SK-N-SH (cell line): ENCODE results near the gene PPM1B. TPM values are rescaled to one million over a fixed set of nuclear protein-coding genes. Genes with fewer than 3 reads are reported as not detected.

Experiments
- CTCF ChIA-PET: fragments of 300-600, 350-600 bp; formaldehyde crosslinking; extraction: SDS; loops from one replicate; lab custom pipeline; 2021; lab: Yijun Ruan, JAX
- POLR2A ChIA-PET: fragments of 350-600 bp; sonication (Branson Sonifier 250); formaldehyde crosslinking; extraction: SDS; loops from one replicate; lab custom pipeline; 2020; ENCODE audit warnings: antibody characterized with exemption, inconsistent platforms; lab: Yijun Ruan, JAX
- DNase-seq: peaks from one replicate; pipeline ENCODE4 v3.0.0; 2012
- H2AFZ ChIP-seq: fragments of 200-600 bp; sonication (generic); 2 replicates; pipeline ENCODE4 v1.8.1; 2016; ENCODE audit warnings: antibody characterized with exemption, mild to moderate bottlenecking, low read depth
- H3F3A ChIP-seq: fragments of 200-600 bp; sonication (generic); replicated peaks from 2 replicates; pipeline ENCODE3; 2016; ENCODE audit warnings: antibody characterized with exemption, mild to moderate bottlenecking; ENCODE audit not compliant: insufficient read depth
- H3K27ac ChIP-seq, 2 experiments: fragments of 200-500 bp in 1 of 2; fragments of 200-600 bp in 1 of 2; sonication (Bioruptor generic) in 1 of 2; sonication (generic), shearing (Covaris generic) in 1 of 2; 2 replicates each; pipeline versions ENCODE4 v1.5.1 to v1.6.1; 2014 to 2016; ENCODE audit warnings: low read depth in 2 of 2, inconsistent platforms in 1 of 2, low read length in 1 of 2, mild to moderate bottlenecking in 1 of 2, mixed read lengths in 1 of 2
- H3K27me3 ChIP-seq: fragments of 200-600 bp; sonication (generic), shearing (Covaris generic); 2 replicates; pipeline ENCODE4 v1.6.1; 2016; ENCODE audit warnings: mixed run types; ENCODE audit not compliant: insufficient read depth
- H3K36me3 ChIP-seq, 2 experiments: fragments of 200-500 bp in 1 of 2; fragments of 200-600 bp in 1 of 2; sonication (Bioruptor generic) in 1 of 2; sonication (generic) in 1 of 2; replicated peaks in 1 of 2; 2 replicates each; pipeline versions ENCODE3 to v1.5.1; 2014 to 2016; ENCODE audit warnings: low read length in 1 of 2, mild to moderate bottlenecking in 1 of 2; ENCODE audit not compliant: insufficient read depth in 2 of 2, control insufficient read depth in 1 of 2
- H3K4me1 ChIP-seq, 2 experiments: fragments of 200-500 bp in 1 of 2; fragments of 200-600 bp in 1 of 2; sonication (Bioruptor generic) in 1 of 2; sonication (generic), shearing (Covaris generic) in 1 of 2; 2 replicates each; pipeline versions ENCODE4 v1.5.1 to v1.6.1; 2014 to 2016; ENCODE audit warnings: low read depth in 1 of 2, low read length in 1 of 2, mixed run types in 1 of 2; ENCODE audit not compliant: insufficient read depth in 2 of 2, control insufficient read depth in 1 of 2
- H3K4me2 ChIP-seq: fragments of 200-600 bp; sonication (generic), shearing (Covaris generic); 2 replicates; pipeline ENCODE4 v1.6.1; 2017; ENCODE audit warnings: mixed run types
- H3K4me3 ChIP-seq, 2 experiments: fragments of 200-500 bp in 1 of 2; fragments of 200-600 bp in 1 of 2; sonication (Bioruptor generic) in 1 of 2; sonication (generic), shearing (Covaris generic) in 1 of 2; 2 replicates each; pipeline versions ENCODE4 v1.5.1 to v1.8.1; 2014 to 2016; ENCODE audit warnings: low read depth in 2 of 2, inconsistent platforms in 1 of 2, low read length in 1 of 2, mild to moderate bottlenecking in 1 of 2, mixed read lengths in 1 of 2, moderate library complexity in 1 of 2
- H3K79me2 ChIP-seq: fragments of 200-600 bp; sonication (generic); 2 replicates; pipeline ENCODE4 v1.8.1; 2017; ENCODE audit warnings: mild to moderate bottlenecking; ENCODE audit not compliant: insufficient read depth
- H3K9ac ChIP-seq: fragments of 200-600 bp; sonication (generic); 2 replicates; pipeline ENCODE4 v1.6.1; 2017; ENCODE audit warnings: mixed run types
- H3K9me2 ChIP-seq: fragments of 200-600 bp; sonication (generic); 2 replicates; pipeline ENCODE4 v1.6.1; 2017; ENCODE audit warnings: mixed run types
- H3K9me3 ChIP-seq: fragments of 200-600 bp; sonication (generic); 2 replicates; pipeline ENCODE4 v1.6.1; 2017; ENCODE audit warnings: mixed run types, mild to moderate bottlenecking, moderate library complexity
- H4K20me1 ChIP-seq: fragments of 200-600 bp; sonication (generic); 2 replicates; pipeline ENCODE4 v1.6.1; 2017; ENCODE audit warnings: mild to moderate bottlenecking, mixed run types; ENCODE audit not compliant: insufficient read depth
- CHD2 ChIP-seq: fragments of 150-350 bp; IDR thresholded peaks from 2 replicates; pipeline ENCODE4 v1.6.1; 2018; ENCODE audit warnings: low read length; ENCODE audit not compliant: partially characterized antibody
- EP300 ChIP-seq, 2 experiments: IDR thresholded peaks; 2 replicates each; pipeline versions ENCODE4 v1.4.0 to v1.6.1; 2012; ENCODE audit warnings: borderline replicate concordance in 1 of 2, low read depth in 1 of 2, low read length in 1 of 2
- EZH2phosphoT487 ChIP-seq: fragments of 200-600 bp; sonication (generic); IDR thresholded peaks from 2 replicates; pipeline ENCODE4 v1.6.1; 2017; ENCODE audit warnings: low read depth, mixed run types, mild to moderate bottlenecking, antibody characterized with exemption, moderate library complexity, borderline replicate concordance
- FOSL2 ChIP-seq: IDR thresholded peaks from 2 replicates; pipeline ENCODE4 v1.4.0; 2012; ENCODE audit warnings: low read depth, mild to moderate bottlenecking, moderate library complexity, borderline replicate concordance
- FOXJ3 ChIP-seq: sonication (generic); formaldehyde crosslinking; IDR thresholded peaks from 2 replicates; pipeline ENCODE4 v1.5.1; 2020; ENCODE audit warnings: mild to moderate bottlenecking, missing genetic modification reagents
- GABPA ChIP-seq: IDR thresholded peaks from 2 replicates; pipeline ENCODE4 v1.4.0; 2012; ENCODE audit warnings: low read depth, mild to moderate bottlenecking
- MEF2A ChIP-seq: IDR thresholded peaks from 2 replicates; pipeline ENCODE4 v1.4.0; 2012; ENCODE audit warnings: low read depth, borderline replicate concordance
- MXI1 ChIP-seq: IDR thresholded peaks from 2 replicates; pipeline ENCODE4 v1.6.1; 2012; ENCODE audit warnings: mild to moderate bottlenecking, low read depth, low read length, improper control_type of control experiment
- NFIC ChIP-seq: IDR thresholded peaks from 2 replicates; pipeline ENCODE4 v1.4.0; 2012; ENCODE audit warnings: borderline replicate concordance
- PBX3 ChIP-seq: IDR thresholded peaks from 2 replicates; pipeline ENCODE4; 2012
- RAD21 ChIP-seq: IDR thresholded peaks from 2 replicates; pipeline ENCODE4 v1.6.1; 2012; ENCODE audit warnings: mild to moderate bottlenecking, low read length
- RCOR1 ChIP-seq: fragments of 150-350 bp; IDR thresholded peaks from 2 replicates; pipeline ENCODE4 v1.6.1; 2017; ENCODE audit warnings: antibody characterized with exemption, low read length
- SIN3A ChIP-seq: IDR thresholded peaks from 2 replicates; pipeline ENCODE4 v1.6.1; 2012; ENCODE audit warnings: low read depth, mild to moderate bottlenecking, low read length, moderate library complexity, borderline replicate concordance
- SMC3 ChIP-seq: IDR thresholded peaks from 2 replicates; pipeline ENCODE4 v1.6.1; 2012; ENCODE audit warnings: low read depth, low read length, improper control_type of control experiment
- TAF1 ChIP-seq: IDR thresholded peaks from 2 replicates; pipeline ENCODE4 v1.6.1; 2012; ENCODE audit warnings: low read depth, mild to moderate bottlenecking, low read length, moderate library complexity, borderline replicate concordance
- YY1 ChIP-seq: IDR thresholded peaks from 2 replicates; pipeline ENCODE4 v1.4.0; 2012; ENCODE audit warnings: low read depth, mild to moderate bottlenecking
- ZBTB33 ChIP-seq: IDR thresholded peaks from 2 replicates; pipeline ENCODE4 v1.4.0; 2012; ENCODE audit warnings: low read depth, borderline replicate concordance
- WGBS: methylation state at CpG from one replicate; pipeline ENCODE4 v1.1.6; 2017; ENCODE audit warnings: low lambda C conversion rate; 5-methylcytosine and 5-hydroxymethylcytosine counted together
- polyA plus RNA-seq, 3 experiments: library from polyadenylated mRNA; depleted of rRNA; stranded (reverse); fragments of >200 nt; gene quantifications; 2 replicates each; pipeline ENCODE4 v1.2.3, GENCODE V29; 2012
- TF ChIP-seq, protein P1 (sequence below): fragments of 150-350 bp; IDR thresholded peaks from 2 replicates; pipeline ENCODE4 v1.6.1; 2016; ENCODE audit warnings: mild to moderate bottlenecking, low read depth, low read length

PPM1B gene
- polyA plus RNA-seq, 1 of the 3 experiments (the other 2 are of a cell fraction) = 16.2 TPM

DNA sequence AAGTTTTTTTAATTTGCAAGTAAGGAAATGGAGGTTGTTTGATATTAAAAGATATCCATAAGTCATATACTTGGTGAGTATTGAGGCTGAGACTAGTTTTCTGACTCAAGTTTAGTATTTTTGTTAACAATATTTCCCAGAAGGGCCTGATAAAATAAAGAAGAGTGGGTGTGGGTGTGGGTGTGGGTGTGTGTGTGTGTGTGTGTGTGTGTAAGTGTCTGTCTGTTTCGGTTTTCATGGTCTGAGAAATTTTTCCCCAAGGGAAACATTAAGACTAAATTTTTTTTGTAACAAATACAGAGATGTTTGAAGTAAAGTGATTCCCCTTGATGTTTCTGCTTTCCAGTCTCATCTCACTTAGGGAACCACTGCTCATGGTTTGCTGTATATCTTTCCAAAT lies 36.5 kb downstream of the PPM1B start:
- POLR2A ChIA-PET = no interaction called here
- peaks cover 64% of the 10 kb centered on the region for H3K79me2 ChIP-seq

More for the DNA sequence above, 36.5 kb downstream of the PPM1B start:
- Histone ChIP-seq H3K36me3 (peaks cover 7 to 25% of the 10 kb centered on the region in 2 experiments), H3K27me3 (no peaks in the 10 kb centered on the region), H3K4me3 (no peak overlapping the region), H3K9ac (no peak overlapping the region), H3F3A (peaks cover 17% of the 10 kb centered on the region), H3K9me2 (no peaks in the 10 kb centered on the region), H2AFZ (no peak overlapping the region), H3K4me2 (no peak overlapping the region), H3K27ac (no peak overlapping the region), H4K20me1 (peaks cover 5% of the 10 kb centered on the region; the same call in 1 of the 2 replicates), H3K4me1 (peaks cover 4 to 14% of the 10 kb centered on the region in 2 experiments; a peak in 2 of 4 replicates), H3K9me3 (no peaks in the 10 kb centered on the region)
- no peak for DNase-seq
- TF ChIP-seq NFIC (no peak), ZBTB33 (no peak), TAF1 (no peak), MXI1 (no peak), RCOR1 (no peak), CHD2 (no peak), PBX3 (no peak), YY1 (no peak), RAD21 (no peak), FOSL2 (no peak), SIN3A (no peak), FOXJ3 (CRISPR knock-in tag) (no peak), GABPA (no peak), SMC3 (no peak), EP300 (IDR thresholded peaks at IDR 0.05; ENCODE audit: borderline replicate concordance in 1 of 2, low read depth in 1 of 2, low read length in 1 of 2) (no peak), EZH2phosphoT487 (no peak), MEF2A (no peak)
- TF ChIP-seq, protein P1, sequence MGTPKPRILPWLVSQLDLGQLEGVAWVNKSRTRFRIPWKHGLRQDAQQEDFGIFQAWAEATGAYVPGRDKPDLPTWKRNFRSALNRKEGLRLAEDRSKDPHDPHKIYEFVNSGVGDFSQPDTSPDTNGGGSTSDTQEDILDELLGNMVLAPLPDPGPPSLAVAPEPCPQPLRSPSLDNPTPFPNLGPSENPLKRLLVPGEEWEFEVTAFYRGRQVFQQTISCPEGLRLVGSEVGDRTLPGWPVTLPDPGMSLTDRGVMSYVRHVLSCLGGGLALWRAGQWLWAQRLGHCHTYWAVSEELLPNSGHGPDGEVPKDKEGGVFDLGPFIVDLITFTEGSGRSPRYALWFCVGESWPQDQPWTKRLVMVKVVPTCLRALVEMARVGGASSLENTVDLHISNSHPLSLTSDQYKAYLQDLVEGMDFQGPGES = no peak
- CTCF ChIA-PET = no interaction called here
- 92% methylated on average over 1 of the region's 1 CpG for WGBS
